Activated CD4-positive, alpha-beta T cell treated with anti-CD3 and anti-CD28 coated beads, Interleukin-2, Interleukin-4, amounts not matched to agents 100 ng/mL and 50 ng/mL, durations not matched to agents 16 hours and 8 hours (primary cell): ENCODE results near the gene ARHGEF33.

ENCODE experiments used
- DNase-seq: peaks from one replicate; pipeline ENCODE4 v3.0.0-alpha.2; 2020; ENCODE audit warnings: low spot score

The ARHGEF33 gene

DNA sequence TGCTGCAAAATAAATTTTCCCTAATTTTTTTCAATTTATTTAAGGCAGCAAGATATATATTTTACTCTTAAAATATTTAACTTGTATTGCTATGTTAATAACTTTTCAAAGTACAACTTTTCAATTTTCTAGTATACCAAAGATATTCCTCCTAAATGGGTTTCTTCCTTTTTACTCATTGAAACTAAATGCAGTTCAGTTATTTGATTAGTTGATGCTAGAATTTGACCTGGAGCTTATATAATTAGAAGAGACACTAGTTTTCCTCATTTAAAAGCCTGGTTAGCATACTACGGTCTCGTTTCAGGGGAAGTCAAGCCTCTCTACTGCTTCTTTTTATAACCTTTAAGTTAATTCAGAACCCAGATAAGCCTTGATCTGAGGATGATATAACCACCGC is at the start of gene ARHGEF33:
ARHGEF33 (plus strand) TSS at position 301 of the 400 bp plus-strand sequence. CDS start 29,573 bp downstream, outside the sequence.
- no peak for DNase-seq

- DNase-seq, result no peak
Measured at GRCh38 chr2:38850045-38850444, 39.6 kb upstream of the ARHGEF33 start.

DNA sequence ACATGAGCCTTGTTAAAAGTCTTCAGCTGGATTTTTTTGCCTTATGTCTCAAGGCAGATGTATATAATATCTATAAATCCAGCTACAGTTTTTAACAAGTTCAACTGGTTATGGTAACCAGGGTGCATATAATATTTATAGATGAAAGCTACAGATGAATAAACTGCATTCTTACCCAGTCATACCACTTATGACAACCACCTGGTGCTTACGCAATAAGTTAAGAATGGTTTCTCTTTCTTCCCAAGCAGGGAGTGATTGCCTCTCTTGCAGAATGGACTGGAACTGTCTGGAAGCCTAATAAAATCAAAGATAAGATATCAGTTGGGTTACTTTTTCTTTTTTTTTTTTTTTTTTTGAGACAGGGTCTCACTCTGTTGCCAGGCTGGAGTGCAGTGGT is 33.5 kb upstream of the ARHGEF33 start:
- DNase-seq, result peak; percentile 25

DNA sequence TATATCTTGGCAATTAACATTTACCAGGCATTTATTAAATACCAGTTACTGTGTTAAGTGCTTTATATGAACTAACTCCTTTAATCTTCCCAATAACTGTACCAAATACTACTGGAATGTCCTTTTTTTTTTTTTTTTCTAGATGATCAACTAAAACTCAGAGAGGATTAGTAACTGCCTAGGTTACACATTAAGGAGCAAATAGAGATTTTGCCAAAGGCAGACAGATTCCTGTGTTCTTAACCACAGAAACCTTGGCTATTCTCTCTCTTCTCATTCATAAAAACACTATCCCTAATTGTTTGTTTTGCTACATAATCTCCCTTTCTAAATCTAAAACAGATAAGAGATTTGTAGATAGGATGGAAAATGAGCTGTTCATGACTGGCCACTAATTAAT is 27.2 kb upstream of the ARHGEF33 start:
- DNase-seq, result no peak

DNA sequence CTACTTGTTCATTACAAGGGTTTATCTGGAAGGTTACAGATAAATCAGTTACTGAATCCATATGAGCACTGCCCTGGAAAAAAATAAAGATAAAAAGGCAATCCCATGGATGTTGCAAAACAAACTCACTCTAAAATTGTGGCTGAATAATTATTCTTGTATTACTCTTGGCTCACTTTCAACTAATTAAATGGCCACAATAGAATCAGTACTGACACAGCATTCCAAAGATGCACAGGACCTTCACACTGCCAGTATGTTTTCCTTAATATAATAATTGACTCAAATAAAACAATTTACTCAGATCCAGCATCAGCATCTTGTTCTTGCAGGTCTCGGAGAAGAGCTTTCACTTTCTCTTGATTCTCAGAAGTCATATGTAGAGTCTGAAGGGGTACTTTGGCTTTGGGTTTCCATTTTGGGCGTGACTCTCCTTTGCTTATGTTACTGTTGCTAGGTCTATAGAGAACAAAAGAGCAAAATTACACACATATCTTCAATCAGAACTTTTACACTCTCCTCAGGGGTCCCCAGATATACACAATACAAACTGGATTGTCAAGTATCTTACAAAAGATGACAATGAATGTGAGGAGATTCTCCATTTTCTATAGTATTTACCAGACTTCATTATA is 26.5 kb upstream of the ARHGEF33 start:
- DNase-seq, result peak; percentile 41

- DNase-seq, result peak; percentile 35
Measured at GRCh38 chr2:38866773-38867443, 22.8 kb upstream of the ARHGEF33 start.

- DNase-seq, result no peak
Measured at GRCh38 chr2:38871432-38871831, 18.2 kb upstream of the ARHGEF33 start.

DNA sequence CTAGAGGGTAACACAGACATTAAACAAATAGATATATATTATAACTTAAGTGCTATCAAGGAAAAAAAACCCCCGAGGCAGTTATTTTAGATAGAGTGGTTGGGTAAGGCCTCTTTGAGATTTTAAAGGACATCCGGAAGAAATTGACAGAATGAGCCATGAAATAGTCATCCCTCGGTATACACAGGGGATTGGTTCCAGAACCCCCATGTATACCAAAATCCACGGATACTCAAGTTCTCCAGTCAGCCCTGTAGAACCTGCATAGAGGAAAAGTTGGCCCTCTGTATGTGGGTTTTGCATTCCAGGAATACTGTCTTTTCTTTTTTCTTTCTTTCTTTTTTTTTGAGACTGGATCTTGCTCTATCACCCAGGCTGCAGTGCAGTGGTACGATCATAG is 15.9 kb upstream of the ARHGEF33 start:
- no peak for DNase-seq

DNA sequence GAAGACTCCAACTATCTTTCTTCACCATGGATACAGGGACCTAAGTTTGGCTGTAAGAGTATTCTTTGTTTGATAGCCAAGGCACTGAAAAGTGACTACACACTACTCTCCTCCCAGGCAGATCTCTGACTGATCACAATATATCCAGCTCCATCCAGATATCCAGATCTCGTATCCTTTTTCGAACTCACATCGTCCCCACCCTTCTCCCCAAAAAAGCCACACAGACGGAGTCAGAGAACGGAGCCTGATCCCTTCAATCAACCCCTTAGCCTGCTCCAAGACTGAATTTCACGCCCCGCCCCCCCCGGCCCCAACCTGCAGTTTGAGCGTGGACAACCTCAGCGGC is 14.5 kb upstream of the ARHGEF33 start:
- no peak for DNase-seq

DNA sequence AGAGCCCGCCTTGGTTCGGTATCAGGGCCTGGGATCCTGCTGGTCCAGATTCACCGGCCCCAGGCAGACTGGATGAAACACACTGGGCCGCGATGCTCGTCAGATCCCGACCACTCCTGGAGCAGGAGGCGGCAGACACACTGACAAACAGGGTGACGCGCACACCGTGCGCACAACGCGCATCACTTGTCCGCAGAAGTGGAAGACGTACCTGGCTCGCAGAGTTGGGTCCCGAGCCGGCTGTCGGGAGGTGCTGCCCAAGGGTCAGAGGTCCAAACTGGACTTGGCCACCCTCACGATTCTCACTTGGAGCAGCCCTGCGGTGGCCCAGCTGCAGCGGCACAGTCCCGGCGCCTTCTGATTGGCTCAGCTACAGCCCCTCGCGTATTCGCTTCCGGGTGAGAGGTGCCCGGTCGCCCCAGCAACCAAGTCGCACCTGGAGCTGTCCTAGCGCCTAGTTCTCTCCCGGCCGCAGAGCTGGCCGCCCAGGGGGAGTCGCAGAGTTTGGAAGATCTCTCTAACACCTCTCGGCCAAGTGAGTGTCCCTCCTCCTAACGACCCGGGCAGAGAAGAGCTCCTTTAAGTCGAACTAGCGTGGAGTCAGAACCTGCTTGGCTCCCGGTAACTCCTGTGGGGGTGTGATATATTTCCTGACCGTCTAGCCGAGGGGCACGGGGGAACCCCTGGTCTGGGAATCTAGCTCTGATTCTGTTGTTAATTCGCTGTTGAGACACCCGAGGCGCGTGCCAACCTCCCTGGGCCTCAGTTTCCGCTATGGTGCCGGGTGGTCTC is 13.9 kb upstream of the ARHGEF33 start, which contains the start of the genes DHX57 and MORN2:
DHX57 (minus strand) TSS at position 359 of the 792 bp plus-strand sequence. CDS start 7,529 bp downstream, outside the sequence.
MORN2 (plus strand) TSS at position 401 of the 792 bp plus-strand sequence.
- DNase-seq, result peak; percentile 87

GRCh38 chr2:38876407-38876806 is 13.3 kb upstream of the ARHGEF33 start:
- no peak for DNase-seq

DNA sequence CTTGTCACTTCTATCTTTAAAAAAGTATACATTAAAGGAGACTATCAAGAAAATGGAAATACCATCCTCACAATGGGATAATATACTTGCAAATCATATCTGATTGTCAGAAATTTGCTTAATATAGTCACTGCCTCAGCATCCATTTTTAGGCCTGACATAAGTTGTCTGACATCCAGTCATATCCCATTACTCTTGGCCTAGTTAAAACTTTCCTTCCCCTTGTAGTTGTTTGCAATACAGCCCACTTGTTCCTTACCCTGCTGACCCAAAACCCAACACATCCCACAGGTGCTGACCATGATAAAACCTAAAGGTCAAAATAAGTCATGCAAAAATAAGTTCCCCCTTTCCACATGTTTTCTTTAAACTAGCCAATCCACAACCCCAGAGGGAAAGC is 3.6 kb upstream of the ARHGEF33 start:
- DNase-seq, result no peak

DNA sequence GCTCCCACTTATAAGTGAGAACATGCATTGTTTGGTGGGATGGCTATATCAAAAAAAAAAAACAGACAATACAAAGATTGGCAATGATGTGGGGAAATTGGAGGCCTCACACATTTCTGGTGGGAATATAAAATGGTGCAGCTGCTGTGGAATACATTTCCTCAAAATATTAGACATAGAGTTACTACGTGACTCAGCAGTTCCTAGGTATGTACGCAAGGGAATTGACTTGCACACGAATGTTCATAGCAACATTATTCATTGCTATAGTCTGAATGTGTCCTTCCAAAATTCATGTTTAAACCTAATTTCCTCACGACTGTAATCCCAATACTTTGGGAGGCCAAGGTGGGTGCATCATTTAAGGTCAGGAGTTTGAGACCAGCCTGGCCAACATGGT is 2.3 kb upstream of the ARHGEF33 start:
- DNase-seq, result no peak

- no peak for DNase-seq
Measured at GRCh38 chr2:38887902-38888554, 1.6 kb upstream of the ARHGEF33 start.

DNA sequence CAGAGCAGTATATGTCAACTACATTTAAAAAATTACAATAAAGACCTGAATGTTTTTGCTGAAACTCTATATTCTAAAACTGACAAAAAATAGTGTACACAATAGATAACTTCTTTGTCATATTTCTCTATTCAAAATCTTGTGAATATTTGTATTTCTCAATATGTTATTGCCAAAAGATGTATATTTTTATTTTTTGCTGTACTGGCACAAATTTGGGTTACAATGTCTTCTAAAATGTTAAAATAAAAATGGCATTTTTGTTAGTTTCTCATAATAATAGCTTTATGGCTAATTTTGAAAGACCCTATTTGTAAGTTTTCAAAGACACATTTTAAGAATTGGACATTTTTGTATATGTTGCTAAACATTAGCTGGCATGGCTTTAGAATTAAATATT is 630 bp upstream of the ARHGEF33 start:
- no peak for DNase-seq

DNA sequence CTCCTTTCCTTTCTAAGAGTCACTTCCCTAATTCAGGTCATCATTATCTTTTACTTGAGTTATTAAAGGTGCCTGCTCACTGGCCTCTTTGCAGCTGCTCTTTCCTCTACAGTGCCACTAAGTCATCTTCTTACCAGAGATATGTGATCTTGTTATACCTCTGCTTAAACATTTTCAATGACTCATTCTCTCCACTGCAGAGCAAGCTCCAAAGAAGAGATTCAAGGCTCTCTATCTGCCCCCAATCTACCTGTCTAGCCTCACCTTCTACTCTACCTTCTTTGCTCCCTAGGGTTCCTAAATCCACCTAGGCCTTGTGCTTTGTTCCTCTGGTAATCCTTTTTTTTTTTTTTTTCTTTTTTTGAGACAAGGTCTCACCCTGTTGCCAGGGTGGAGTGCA is 3.1 kb downstream of the ARHGEF33 start:
- DNase-seq, result no peak

GRCh38 chr2:38898256-38898655 is 8.6 kb downstream of the ARHGEF33 start:
- no peak for DNase-seq

GRCh38 chr2:38900726-38901125 is 11.1 kb downstream of the ARHGEF33 start:
- no peak for DNase-seq

DNA sequence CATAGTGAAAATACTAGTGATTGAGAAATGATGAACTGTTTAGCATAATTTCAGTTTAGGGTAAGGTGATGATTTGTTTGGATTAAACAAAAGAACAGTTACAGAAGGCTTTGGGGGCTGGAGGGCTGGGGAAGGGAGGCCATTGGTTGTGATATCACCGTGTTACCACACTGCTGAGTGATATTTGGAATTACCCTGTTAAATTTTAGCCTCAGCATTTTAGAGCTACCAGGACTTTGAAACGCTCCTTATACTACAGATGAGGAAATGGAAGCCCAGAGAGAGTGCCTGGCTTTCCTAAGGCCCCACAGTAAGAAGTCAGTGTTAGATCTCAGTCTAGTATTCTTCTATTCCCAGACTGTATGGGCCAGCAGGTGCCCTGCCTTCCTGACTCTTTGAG is 15.6 kb downstream of the ARHGEF33 start:
- DNase-seq, result no peak

DNA sequence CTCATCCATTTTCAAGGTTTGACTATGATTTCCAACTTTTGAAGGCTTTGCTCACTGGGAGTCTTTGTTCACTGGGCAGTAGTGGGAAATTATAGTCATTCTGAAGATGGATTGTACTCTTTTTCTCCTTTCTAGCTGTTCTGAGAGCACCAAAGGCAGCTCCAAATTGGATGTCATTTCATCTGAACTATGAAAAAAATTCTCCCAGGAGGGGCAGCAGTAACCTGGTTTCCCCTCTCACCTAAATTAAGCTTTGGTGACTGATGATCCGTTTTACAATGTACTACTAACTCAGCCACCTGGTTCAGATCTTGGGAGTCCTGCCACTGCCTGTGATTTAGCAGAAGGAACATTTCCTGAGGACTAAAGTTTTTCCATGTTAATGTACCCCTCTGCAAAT is 17.6 kb downstream of the ARHGEF33 start:
- no peak for DNase-seq

GRCh38 chr2:38907743-38908562 is 18.3 kb downstream of the ARHGEF33 start:
- peak; percentile 83 for DNase-seq

DNA sequence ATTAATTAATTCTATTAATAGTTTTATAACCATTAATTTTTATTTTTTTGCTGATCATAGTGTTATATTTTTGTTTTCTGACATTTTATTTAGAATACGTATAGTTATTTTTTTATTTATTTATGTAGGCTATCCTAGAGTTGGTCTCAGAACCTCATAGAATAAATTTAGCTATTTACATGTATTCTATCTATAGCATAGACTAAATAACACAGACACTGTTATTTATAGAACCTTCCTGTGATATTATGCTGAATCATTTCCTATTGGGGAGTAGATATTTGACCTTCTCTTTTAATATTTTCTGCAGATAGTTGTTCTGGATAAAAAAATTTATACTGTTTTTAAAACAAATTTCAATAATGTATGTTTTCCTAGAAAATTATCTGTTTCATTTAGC is 20.2 kb downstream of the ARHGEF33 start:
- no peak for DNase-seq
